ENCODE results near the gene NOXA1.

The NOXA1 gene

DNA sequence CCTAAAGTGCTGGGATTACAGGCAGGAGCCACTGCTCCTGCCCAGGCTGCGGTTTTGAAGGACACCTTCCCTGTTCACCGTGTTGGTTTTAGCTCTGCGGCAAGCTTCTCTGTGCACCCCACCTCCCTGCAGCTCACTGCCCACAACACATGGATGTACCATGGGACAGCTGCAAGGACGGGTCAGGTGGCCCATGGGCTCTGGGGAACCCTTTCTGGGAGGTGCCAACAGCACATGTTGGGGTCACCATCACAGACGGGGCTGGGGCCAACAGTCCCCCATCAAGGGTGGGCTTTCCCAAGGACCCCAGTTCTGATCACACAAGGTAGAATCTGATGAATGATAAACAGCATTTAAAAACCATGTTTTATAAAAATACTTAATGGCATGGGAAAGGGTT, 7.7 kb upstream of the NOXA1 start:
- no peak overlapping the region for H3K4me3 ChIP-seq (ENCODE audit: low read depth, low read length)

GRCh38 chr9:137416006-137416562, 7.1 kb upstream of the NOXA1 start:
- no peak for TF ChIP-seq CTCF (IDR thresholded peaks at IDR 0.05; ENCODE audit: borderline replicate concordance, insufficient read depth, low read depth, low read length)
- no peak overlapping the region for H3K4me3 ChIP-seq (ENCODE audit: low read depth, low read length)

More for the DNA sequence above, 7.7 kb upstream of the NOXA1 start:
- no peak for TF ChIP-seq CTCF (IDR thresholded peaks at IDR 0.05; ENCODE audit: borderline replicate concordance, insufficient read depth, low read depth, low read length)

GRCh38 chr9:137416563-137417151, 6.5 kb upstream of the NOXA1 start:
- H3K4me3 ChIP-seq (ENCODE audit: low read depth, low read length) = no peak overlapping the region

DNA sequence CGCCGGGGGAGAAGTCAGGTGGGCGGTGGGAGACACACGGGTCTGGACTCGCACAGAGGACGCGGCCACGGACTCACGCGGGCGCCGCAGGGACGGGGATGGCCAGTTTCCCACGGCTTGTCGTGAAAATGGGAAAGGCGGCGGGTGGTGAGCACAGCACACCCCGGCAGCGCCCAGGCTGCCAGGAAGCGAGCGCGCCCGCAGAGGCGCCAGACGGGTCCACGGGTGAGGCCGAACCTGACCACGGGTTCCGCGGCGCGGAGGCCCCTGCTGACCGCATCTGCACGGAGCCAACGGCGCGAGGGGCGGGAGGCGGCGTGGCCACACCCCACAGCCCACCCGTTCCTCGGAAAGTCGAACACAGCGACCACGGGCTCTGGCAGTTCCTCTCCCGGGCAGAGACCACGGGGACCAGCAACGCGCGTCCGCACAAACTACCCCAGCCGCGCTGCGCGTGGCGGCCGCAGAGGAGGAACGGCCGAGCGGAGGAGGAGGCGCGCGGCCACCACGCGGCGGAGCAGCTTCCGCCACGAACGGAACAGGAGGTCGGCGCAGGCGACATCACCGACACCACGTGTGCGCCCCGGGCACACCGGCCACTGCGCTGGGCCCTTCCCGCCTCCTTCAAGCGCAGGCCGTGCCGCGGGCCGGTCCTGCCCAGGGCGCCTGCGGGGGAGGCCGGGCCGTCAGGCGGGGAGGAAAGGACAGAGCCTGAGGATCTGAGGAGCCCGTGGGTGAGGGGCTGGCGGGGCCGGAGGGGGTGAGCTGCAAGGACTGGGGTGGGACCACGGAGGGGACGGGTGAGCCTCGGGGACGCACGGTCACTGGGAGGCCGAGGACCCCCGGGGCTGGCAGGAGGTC, 5.8 kb upstream of the NOXA1 start:
- H3K4me3 ChIP-seq (ENCODE audit: low read depth, low read length) = no peak overlapping the region
- no peak for TF ChIP-seq CTCF (IDR thresholded peaks at IDR 0.05; ENCODE audit: borderline replicate concordance, insufficient read depth, low read depth, low read length)

More at GRCh38 chr9:137416563-137417151, 6.5 kb upstream of the NOXA1 start:
- TF ChIP-seq CTCF (IDR thresholded peaks at IDR 0.05; ENCODE audit: borderline replicate concordance, insufficient read depth, low read depth, low read length) = no peak

DNA sequence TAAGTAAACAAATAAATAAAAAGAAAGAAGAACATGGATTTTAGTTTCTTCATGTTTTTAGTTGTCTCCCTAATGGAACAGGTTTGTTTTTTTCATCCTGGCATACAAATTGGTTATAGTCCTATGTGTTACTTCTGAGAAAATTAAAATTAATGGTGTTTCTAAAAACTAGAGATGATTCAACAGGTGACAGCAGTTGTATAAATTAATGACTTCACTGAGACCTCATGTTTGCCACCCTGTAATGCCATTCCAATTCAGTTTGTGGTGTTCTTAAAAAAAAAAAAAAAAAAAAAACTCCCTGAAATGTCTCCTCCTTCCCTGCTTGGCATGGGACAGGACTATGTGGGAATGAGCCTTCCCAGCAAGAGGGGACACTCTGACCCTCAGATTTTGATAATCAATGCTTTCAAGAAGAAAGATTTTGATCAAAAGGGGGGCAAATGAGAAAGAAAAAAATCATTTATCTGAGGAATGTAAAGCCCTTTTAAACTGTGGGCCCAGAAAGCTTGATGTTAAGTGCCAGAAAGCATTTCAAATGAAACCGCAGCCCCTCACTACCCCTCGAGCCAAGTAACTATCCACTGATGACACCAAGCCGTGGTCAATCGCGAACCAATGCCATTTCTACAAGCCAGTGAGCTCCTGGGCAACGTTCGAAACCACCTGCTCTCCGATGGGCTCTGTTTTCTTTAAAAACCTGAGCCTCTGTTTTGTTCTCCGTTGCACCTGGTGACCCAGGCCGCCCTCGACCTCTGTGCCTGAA, 1.2 kb upstream of the NOXA1 start:
- TF ChIP-seq CTCF (IDR thresholded peaks at IDR 0.05; ENCODE audit: borderline replicate concordance, insufficient read depth, low read depth, low read length) = no peak
- H3K4me3 ChIP-seq (ENCODE audit: low read depth, low read length) = peak overlapping the region; percentile 82

- no peak for TF ChIP-seq CTCF (IDR thresholded peaks at IDR 0.05; ENCODE audit: borderline replicate concordance, insufficient read depth, low read depth, low read length)
- peak overlapping the region; percentile 42 for H3K4me3 ChIP-seq (ENCODE audit: low read depth, low read length)
Measured at GRCh38 chr9:137423514-137424291, 510 bp downstream of the NOXA1 start.
